ENCODE measurements around the gene PKIG. TPM values are rescaled to one million over a fixed set of nuclear protein-coding genes. Genes with fewer than 3 reads are reported as not detected.

Gene PKIG
- total and polyA plus RNA-seq, 2 donors (not counting 3 experiments of a cell fraction or from before 2014, with no cell fraction given), result 135 to 167 TPM

DNA sequence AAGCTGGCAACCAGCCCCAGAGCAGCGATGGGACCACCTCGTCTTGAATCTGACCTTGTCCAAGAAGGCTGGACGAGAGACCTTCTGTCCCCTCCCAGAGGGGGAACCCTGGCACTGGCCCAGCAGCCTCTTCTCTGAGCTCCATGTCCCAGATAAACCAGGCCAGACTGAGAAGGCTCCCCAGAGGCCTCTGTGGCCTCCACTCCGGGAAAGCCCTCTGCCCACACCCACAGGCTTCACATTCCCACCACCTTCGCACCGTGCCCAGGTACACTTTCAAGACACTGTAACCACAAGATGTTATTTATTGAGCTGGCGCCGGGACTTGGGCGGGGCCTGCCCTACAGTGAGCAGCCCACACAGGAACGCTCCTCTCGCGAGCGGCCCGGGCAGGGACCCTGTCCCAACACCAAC is 35.9 kb downstream of the PKIG start:
- dilution Hi-C loops (cut with MboI; ENCODE audit: extremely low pct_ligation_motif_present, low sequenced_read_pairs) (no loop called here), intact Hi-C loops (cut with micrococcal nuclease) (no loop called here)
- no peak for FAIRE-seq
- ChIA-PET CTCF (interaction anchor here (1.2 to 1.6 kb wide), 3 partner anchors 64 to 67 kb away, joined by 3 to 10 read pairs (median 4); no protein-coding TSS in a partner anchor), POLR2A (no interaction called here)
- no peak overlapping the region for H3K27ac ChIP-seq (ENCODE audit: insufficient read depth, low read depth, low read length)
- H3K9ac ChIP-seq (replicated peaks; ENCODE audit: extremely low read depth, insufficient read depth, low read length), result no peak overlapping the region
- H3K36me3 ChIP-seq (ENCODE audit: control insufficient read depth in 2 of 2, extremely low read depth in 1 of 2, insufficient read depth in 2 of 2, low read length in 2 of 2), result peaks cover 10 to 42% of the 10 kb centered on the region in 2 experiments
- no peaks in the 10 kb centered on the region for H3K9me1 ChIP-seq (replicated peaks; ENCODE audit: control insufficient read depth, extremely low read depth, insufficient read depth, low read length)
- DNase-seq (ENCODE audit: low read depth, low spot score), result no peak
- no peaks in the 10 kb centered on the region for H3K27me3 ChIP-seq (ENCODE audit: control insufficient read depth in 2 of 2, insufficient read depth in 2 of 2, low read length in 2 of 2)
- no peak overlapping the region for H2AFZ ChIP-seq (ENCODE audit: low read depth, low read length)
- H3K4me3 ChIP-seq (replicated peaks in 1 of 3; ENCODE audit: insufficient read depth in 1 of 3, low read depth in 1 of 3, low read length in 3 of 3), result no peak overlapping the region
- H3K79me2 ChIP-seq (ENCODE audit: control insufficient read depth, insufficient read depth, low read length), result peaks cover 4% of the 10 kb centered on the region
- no peak overlapping the region for H3K4me2 ChIP-seq (ENCODE audit: insufficient read depth, low read length)
- no peaks in the 10 kb centered on the region for H3K4me1 ChIP-seq (ENCODE audit: control insufficient read depth, extremely low read depth, insufficient read depth, low read length)
- H4K20me1 ChIP-seq (replicated peaks; ENCODE audit: control insufficient read depth, extremely low read depth, insufficient read depth, low read length), result no peaks in the 10 kb centered on the region
- H3K9me3 ChIP-seq (replicated peaks; ENCODE audit: control insufficient read depth, insufficient read depth, low read length), result no peaks in the 10 kb centered on the region
- no TSS peak for BruUV-seq (replicated peaks)
- TF ChIP-seq JUN (IDR thresholded peaks at IDR 0.05; ENCODE audit: borderline replicate concordance, insufficient read depth, insufficient read length, low read depth) (no peak), MYC (IDR thresholded peaks at IDR 0.05; ENCODE audit: low read depth, low read length) (no peak), GATA2 (IDR thresholded peaks at IDR 0.05; ENCODE audit: insufficient read depth, insufficient read length, low read depth, low read length) (no peak), POLR2AphosphoS5 (IDR thresholded peaks at IDR 0.05; ENCODE audit: insufficient read depth, low read depth, low read length) (no peak), EZH2 (IDR thresholded peaks at IDR 0.05; ENCODE audit: borderline replicate concordance, low read depth, low read length, severe bottlenecking) (no peak), MAX (IDR thresholded peaks at IDR 0.05; ENCODE audit: insufficient read depth, insufficient read length) (no peak), POLR2A (IDR thresholded peaks at IDR 0.05; ENCODE audit: low read depth, low read length) (no peak)
- TF ChIP-seq, protein P1, sequence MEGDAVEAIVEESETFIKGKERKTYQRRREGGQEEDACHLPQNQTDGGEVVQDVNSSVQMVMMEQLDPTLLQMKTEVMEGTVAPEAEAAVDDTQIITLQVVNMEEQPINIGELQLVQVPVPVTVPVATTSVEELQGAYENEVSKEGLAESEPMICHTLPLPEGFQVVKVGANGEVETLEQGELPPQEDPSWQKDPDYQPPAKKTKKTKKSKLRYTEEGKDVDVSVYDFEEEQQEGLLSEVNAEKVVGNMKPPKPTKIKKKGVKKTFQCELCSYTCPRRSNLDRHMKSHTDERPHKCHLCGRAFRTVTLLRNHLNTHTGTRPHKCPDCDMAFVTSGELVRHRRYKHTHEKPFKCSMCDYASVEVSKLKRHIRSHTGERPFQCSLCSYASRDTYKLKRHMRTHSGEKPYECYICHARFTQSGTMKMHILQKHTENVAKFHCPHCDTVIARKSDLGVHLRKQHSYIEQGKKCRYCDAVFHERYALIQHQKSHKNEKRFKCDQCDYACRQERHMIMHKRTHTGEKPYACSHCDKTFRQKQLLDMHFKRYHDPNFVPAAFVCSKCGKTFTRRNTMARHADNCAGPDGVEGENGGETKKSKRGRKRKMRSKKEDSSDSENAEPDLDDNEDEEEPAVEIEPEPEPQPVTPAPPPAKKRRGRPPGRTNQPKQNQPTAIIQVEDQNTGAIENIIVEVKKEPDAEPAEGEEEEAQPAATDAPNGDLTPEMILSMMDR (IDR thresholded peaks at IDR 0.05; ENCODE audit: extremely low read depth in 1 of 2, insufficient read depth in 1 of 2, low read depth in 1 of 2, low read length in 2 of 2), result no peak
